ENCODE results near the gene ROMO1. TPM values are rescaled to one million over a fixed set of nuclear protein-coding genes. Genes with fewer than 3 reads are reported as not detected.

ROMO1 gene
- total RNA-seq, 2 donors from 2014 or later = 249 to 320 TPM

GRCh38 chr20:35661053-35661452 lies 38.2 kb upstream of the ROMO1 start:
- DNase-seq (ENCODE audit: low spot score) = no peak
- Histone ChIP-seq H3K27me3 (replicated peaks; ENCODE audit: insufficient read depth) (no peaks in the 10 kb centered on the region), H3K4me3 (no peak overlapping the region), H3K9me3 (no peaks in the 10 kb centered on the region), H3K27ac (no peak overlapping the region), H3K4me1 (replicated peaks) (peaks cover 4% of the 10 kb centered on the region), H3K36me3 (no peaks in the 10 kb centered on the region)
- intact Hi-C loops (cut with DNase I) = loop anchor here (5.0 kb wide), 2 partner anchors 44 to 119 kb away; partner anchors contain the start of genes ERGIC3 and SPAG4
- WGBS = 81% methylated on average over 2 of the region's 2 CpGs
- TF ChIP-seq POLR2A (IDR thresholded peaks at IDR 0.05) (no peak), POLR2AphosphoS5 (IDR thresholded peaks at IDR 0.05) (no peak), CTCF (IDR thresholded peaks at IDR 0.05) (no peak)

DNA sequence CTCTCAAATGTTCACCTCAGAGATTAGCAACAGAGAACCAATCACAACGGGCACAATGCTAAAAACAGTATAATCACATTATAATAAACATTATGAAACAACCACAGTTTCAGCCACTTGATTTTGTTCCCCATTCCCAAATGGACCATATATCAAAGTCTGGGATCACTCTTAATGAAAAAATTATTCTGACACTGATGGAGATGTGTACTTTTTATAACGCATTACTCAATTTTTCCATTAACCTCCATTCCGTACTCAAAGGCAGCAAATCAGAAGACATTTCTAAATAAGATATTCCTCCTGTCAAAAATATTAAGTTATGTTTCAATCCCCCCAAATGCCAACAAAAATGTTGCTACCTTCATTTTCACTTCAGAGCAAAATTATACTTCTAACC lies 37.3 kb upstream of the ROMO1 start:
- no peak for DNase-seq (ENCODE audit: low spot score)
- 33% methylated on average over 3 of the region's 3 CpGs for WGBS
- peak overlapping the region in 1 of 2 donors; percentile 22 for H3K27ac ChIP-seq
- peaks cover 4% of the 10 kb centered on the region for H3K4me1 ChIP-seq (replicated peaks)
- no peaks in the 10 kb centered on the region for H3K9me3 ChIP-seq
- intact Hi-C loops (cut with DNase I) = loop anchor here (5.0 kb wide), 2 partner anchors 45 to 120 kb away; partner anchors contain the start of genes ERGIC3 and SPAG4
- no peaks in the 10 kb centered on the region for H3K36me3 ChIP-seq
- H3K4me3 ChIP-seq = peak overlapping the region in 1 of 2 donors; percentile 77
- no peaks in the 10 kb centered on the region for H3K27me3 ChIP-seq (replicated peaks; ENCODE audit: insufficient read depth)
- no peak for TF ChIP-seq CTCF (IDR thresholded peaks at IDR 0.05)
- TF ChIP-seq POLR2AphosphoS5 (IDR thresholded peaks at IDR 0.05) = no peak
- no peak for TF ChIP-seq POLR2A (IDR thresholded peaks at IDR 0.05)

- no peaks in the 10 kb centered on the region for H3K9me3 ChIP-seq
- no peak overlapping the region for H3K27ac ChIP-seq
- H3K4me1 ChIP-seq (replicated peaks) = peaks cover 4% of the 10 kb centered on the region
- no peaks in the 10 kb centered on the region for H3K36me3 ChIP-seq
- intact Hi-C loops (cut with DNase I) = loop anchor here (5.0 kb wide), 2 partner anchors 45 to 120 kb away; partner anchors contain the start of genes ERGIC3 and SPAG4
- TF ChIP-seq CTCF (IDR thresholded peaks at IDR 0.05) (no peak), POLR2AphosphoS5 (IDR thresholded peaks at IDR 0.05) (no peak), POLR2A (IDR thresholded peaks at IDR 0.05) (no peak)
- H3K27me3 ChIP-seq (replicated peaks; ENCODE audit: insufficient read depth) = no peaks in the 10 kb centered on the region
- H3K4me3 ChIP-seq = peak overlapping the region in 1 of 2 donors; percentile 77
- no peak for DNase-seq (ENCODE audit: low spot score)
- 25% methylated on average over 2 of the region's 2 CpGs for WGBS
These were observed 36.7 kb upstream of the ROMO1 start for GRCh38 chr20:35662551-35662950.

- intact Hi-C loops (cut with DNase I) = loop anchor here (5.0 kb wide), 2 partner anchors 46 to 121 kb away; partner anchors contain the start of genes ERGIC3 and SPAG4
- Histone ChIP-seq H3K4me1 (replicated peaks) (no peaks in the 10 kb centered on the region), H3K9me3 (no peaks in the 10 kb centered on the region), H3K27ac (peak overlapping the region; percentile 97), H3K4me3 (peak overlapping the region; percentile 69 to 77), H3K36me3 (no peaks in the 10 kb centered on the region), H3K27me3 (replicated peaks; ENCODE audit: insufficient read depth) (no peaks in the 10 kb centered on the region)
- WGBS = under 1% methylated on average over 28 of the region's 28 CpGs
- DNase-seq (ENCODE audit: low spot score) = peak; percentile 53
- TF ChIP-seq CTCF (IDR thresholded peaks at IDR 0.05) (no peak), POLR2AphosphoS5 (IDR thresholded peaks at IDR 0.05) (peak; percentile 23)
These were observed 35.4 kb upstream of the ROMO1 start for GRCh38 chr20:35663516-35664465.

All from prostate gland (tissue), 2 donors.